ENCODE measurements around the gene KIAA1958. TPM values are rescaled to one million over a fixed set of nuclear protein-coding genes. Genes with fewer than 3 reads are reported as not detected.

KIAA1958 gene
- total and polyA plus RNA-seq, 2 of the 8 experiments (the other 6 are each of a cell fraction or from before 2014, with no cell fraction given): 11.4 to 43.8 TPM

DNA sequence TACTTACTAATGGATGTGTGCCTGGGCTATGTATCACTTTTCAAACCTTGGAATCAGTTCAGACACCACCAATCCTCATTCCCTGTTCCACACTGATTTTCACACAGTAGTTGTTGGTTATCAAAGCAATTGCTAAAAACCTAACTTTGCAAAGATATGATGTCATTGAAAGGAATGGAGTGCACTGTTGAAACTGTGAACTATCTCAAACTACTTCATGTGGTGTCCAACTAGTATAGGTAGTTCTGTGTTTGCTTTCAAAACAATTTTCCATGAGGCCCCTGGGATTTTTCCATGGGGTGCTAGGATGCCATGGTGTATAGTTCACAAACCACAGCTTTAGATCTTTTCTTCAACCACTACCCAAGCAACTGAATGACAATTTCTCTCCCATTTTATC is 213.5 kb downstream of the KIAA1958 start:
- Histone ChIP-seq H3K4ac (replicated peaks; ENCODE audit: insufficient read length, low read depth, low read length) (no peak overlapping the region), H4K8ac (ENCODE audit: extremely low read depth, insufficient read depth, low read length) (no peak overlapping the region), H3K4me1 (replicated peaks in 1 of 4; ENCODE audit: control insufficient read depth in 3 of 4, insufficient read depth in 4 of 4, low read length in 3 of 4) (no peaks in the 10 kb centered on the region), H4K91ac (replicated peaks; ENCODE audit: insufficient read length, low read length) (no peak overlapping the region), H3K9me3 (ENCODE audit: insufficient read depth in 2 of 2, low read depth in 1 of 2, low read length in 1 of 2) (no peaks in the 10 kb centered on the region), H4K20me1 (replicated peaks in 1 of 2; ENCODE audit: control insufficient read depth in 1 of 2, insufficient read depth in 2 of 2, low read length in 2 of 2) (peaks cover 0 to 1% of the 10 kb centered on the region in 2 experiments), H2AK5ac (ENCODE audit: low read depth, low read length) (no peak overlapping the region), H3K4me3 (ENCODE audit: extremely low read depth in 1 of 4, insufficient read depth in 2 of 4, low read depth in 3 of 4, low read length in 4 of 4) (no peak overlapping the region), H3K14ac (ENCODE audit: insufficient read length) (no peak overlapping the region), H4K5ac (ENCODE audit: insufficient read length, low read depth, low read length) (no peak overlapping the region), H3K79me1 (ENCODE audit: low read depth, low read length) (peaks cover 2% of the 10 kb centered on the region; the same call in 1 of the 2 replicates), H2BK15ac (ENCODE audit: low read length) (no peak overlapping the region), H3K23ac (ENCODE audit: insufficient read length) (no peak overlapping the region), H2BK120ac (replicated peaks; ENCODE audit: low read depth, low read length) (no peak overlapping the region), H2BK12ac (ENCODE audit: low read depth, low read length) (no peak overlapping the region), H3K79me2 (ENCODE audit: control insufficient read depth in 1 of 2, insufficient read depth in 2 of 2, low read length in 2 of 2) (peaks cover 0 to 7% of the 10 kb centered on the region in 2 experiments; a peak in 2 of 4 replicates), H2BK20ac (ENCODE audit: low read length) (no peak overlapping the region), H3K4me2 (ENCODE audit: insufficient read depth in 1 of 2, low read depth in 2 of 2, low read length in 2 of 2) (no peak overlapping the region), H3K36me3 (ENCODE audit: control insufficient read depth in 2 of 4, insufficient read depth in 4 of 4, low read length in 3 of 4) (peaks cover 0 to 4% (median 0%) of the 10 kb centered on the region in 4 experiments; a peak in 1 of 8 replicates), H3K56ac (replicated peaks; ENCODE audit: insufficient read length, low read depth, low read length) (no peak overlapping the region), H3K18ac (ENCODE audit: extremely low read depth, low read length) (no peak overlapping the region), H2BK5ac (ENCODE audit: low read depth, low read length) (no peak overlapping the region), H3K27me3 (replicated peaks in 1 of 4; ENCODE audit: control insufficient read depth in 3 of 4, extremely low read depth in 1 of 4, insufficient read depth in 3 of 4, low read length in 3 of 4) (no peaks in the 10 kb centered on the region), H3K27ac (ENCODE audit: low read depth, low read length) (no peak overlapping the region), H3K23me2 (ENCODE audit: low read depth, low read length) (no peaks in the 10 kb centered on the region), H2AFZ (ENCODE audit: low read length) (no peak overlapping the region), H3K9ac (replicated peaks in 1 of 4; ENCODE audit: extremely low read depth in 1 of 4, low read depth in 3 of 4, low read length in 3 of 4) (no peak overlapping the region)
- ChIA-PET POLR2A (ENCODE audit: partially characterized antibody) (no interaction called here), CTCF (ENCODE audit: partially characterized antibody) (no interaction called here)
- FAIRE-seq (no peak), DNase-seq (ENCODE audit: low read depth in 1 of 2, low spot score in 2 of 2) (no peak)
- TF ChIP-seq SRF (IDR thresholded peaks at IDR 0.05; ENCODE audit: low read depth, low read length): no peak

Data from H1 (cell line).